GM12878 (cell line): ENCODE data around the gene CNOT6L. TPM values are rescaled to one million over a fixed set of nuclear protein-coding genes. Genes with fewer than 3 reads are reported as not detected.

Source experiments
- ATAC-seq: fragments of 200-7000 bp; cut with Tn5 transposase; 3 replicates; pipeline ENCODE4 v1.9.1; 2020; ENCODE audit warnings: mild to moderate bottlenecking, moderate library complexity
- BruUV-seq: library from RNA; stranded (reverse); fragments of 400-500 nt; replicated peaks from 2 replicates; lab custom pipeline; 2021; lab: Mats Ljungman, UMichigan
- CTCF ChIA-PET: fragments of 300-600 bp; sonication (Branson Sonifier 250); formaldehyde crosslinking; extraction: SDS; loops from one replicate; lab custom pipeline; 2021; ENCODE audit warnings: inconsistent platforms; lab: Yijun Ruan, JAX
- POLR2A ChIA-PET: fragments of 350-600 bp; formaldehyde crosslinking; extraction: SDS; loops from one replicate; lab custom pipeline; 2021; ENCODE audit warnings: inconsistent platforms; lab: Charles Lee
- RAD21 ChIA-PET: fragments of 300-600 bp; sonication (Branson Sonifier 250); formaldehyde crosslinking; loops from one replicate; lab custom pipeline; 2023; ENCODE audit warnings: antibody characterized with exemption; ENCODE audit not compliant: unreplicated experiment; lab: Charles Lee
- SMC1A ChIA-PET: fragments of 300-600 bp; sonication (Branson Sonifier 250); formaldehyde crosslinking; loops from one replicate; lab custom pipeline; 2023; ENCODE audit not compliant: unreplicated experiment, uncharacterized antibody; lab: Charles Lee
- DNase-seq: peaks from one replicate; pipeline ENCODE4 v3.0.0-alpha.2; 2011; ENCODE audit warnings: low read depth, low spot score
- FAIRE-seq: peaks from 3 replicates; lab custom pipeline; 2011; peaks lifted over from hg19 to GRCh38; lab: Jason Lieb, UNC
- H2AFZ ChIP-seq: 2 replicates; pipeline ENCODE4 v1.6.0; 2011; ENCODE audit warnings: low read depth, low read length, control low read depth; ENCODE audit not compliant: control insufficient read depth
- H3K27ac ChIP-seq: 2 replicates; pipeline ENCODE4 v1.5.1; 2011; ENCODE audit warnings: control low read depth; ENCODE audit not compliant: control insufficient read depth, insufficient read depth
- H3K27me3 ChIP-seq, 2 experiments: replicated peaks in 1 of 2; 2 replicates each; pipeline versions ENCODE4 v1.6.0 to v1.6.1; 2011; ENCODE audit warnings: low read length in 1 of 2; ENCODE audit not compliant: control insufficient read depth in 2 of 2, insufficient read depth in 2 of 2
- H3K36me3 ChIP-seq, 2 experiments: 2 replicates each; pipeline ENCODE4 v1.5.1; 2011; ENCODE audit warnings: low read length in 1 of 2; ENCODE audit not compliant: control insufficient read depth in 2 of 2, insufficient read depth in 2 of 2
- H3K4me1 ChIP-seq: 2 replicates; pipeline ENCODE4 v1.6.1; 2011; ENCODE audit warnings: mild to moderate bottlenecking, low read length, moderate library complexity, mixed read lengths; ENCODE audit not compliant: control insufficient read depth, insufficient read depth
- H3K4me2 ChIP-seq: 2 replicates; pipeline ENCODE4 v1.6.0; 2011; ENCODE audit warnings: control low read depth; ENCODE audit not compliant: control insufficient read depth, insufficient read depth
- H3K4me3 ChIP-seq: fragments of 200-600 bp; sonication (generic); 2 replicates; pipeline ENCODE4 v1.5.1; 2016
- H3K79me2 ChIP-seq: 2 replicates; pipeline ENCODE4 v1.6.0; 2011; ENCODE audit warnings: low read length; ENCODE audit not compliant: control insufficient read depth, insufficient read depth
- H3K9ac ChIP-seq: 2 replicates; pipeline ENCODE4 v1.8.0; 2011; ENCODE audit warnings: low read length, control low read depth, mixed read lengths; ENCODE audit not compliant: control insufficient read depth, insufficient read depth
- H3K9me3 ChIP-seq: replicated peaks from 3 replicates; pipeline ENCODE4 v1.5.1; 2011; ENCODE audit warnings: mild to moderate bottlenecking, low read length; ENCODE audit not compliant: control insufficient read depth, insufficient read depth
- H4K20me1 ChIP-seq: 2 replicates; pipeline ENCODE4 v1.6.0; 2011; ENCODE audit not compliant: control insufficient read depth, insufficient read depth
- CEBPB ChIP-seq, 2 experiments: fragments of 150-350 bp in 1 of 2; IDR thresholded peaks; 2 replicates each; pipeline ENCODE4 v1.6.1; 2012 to 2014; ENCODE audit warnings: low read depth in 2 of 2, low read length in 2 of 2, borderline replicate concordance in 1 of 2, inconsistent platforms in 1 of 2
- CHD4 ChIP-seq: fragments of 200-600 bp; sonication (generic); IDR thresholded peaks from 2 replicates; pipeline ENCODE4 v1.6.1; 2016; ENCODE audit warnings: mild to moderate bottlenecking
- CUX1 ChIP-seq: IDR thresholded peaks from 2 replicates; pipeline ENCODE4 v1.6.1; 2012; ENCODE audit warnings: improper control_type of control experiment, low read depth, low read length; ENCODE audit not compliant: insufficient replicate concordance
- RUNX3 ChIP-seq: IDR thresholded peaks from 2 replicates; pipeline ENCODE4 v1.6.1; 2012; ENCODE audit warnings: low read length, inconsistent platforms
- ZNF687 ChIP-seq: fragments of 450-650 bp; IDR thresholded peaks from 2 replicates; pipeline ENCODE4 v1.6.1; 2017; ENCODE audit warnings: mild to moderate bottlenecking, moderate library complexity
- WGBS: methylation state at CpG from one replicate; pipeline ENCODE4 v1.1.6; 2016; ENCODE audit warnings: low lambda C conversion rate; ENCODE audit not compliant: insufficient replicate concordance, insufficient coverage; ENCODE audit errors: missing lambda C conversion rate; 5-methylcytosine and 5-hydroxymethylcytosine counted together
- in situ Hi-C: fragments of 300-500 bp; cut with MboI; formaldehyde crosslinking; loops from 9 replicates; pipeline ENCODE4 v1.14.3; 2018; ENCODE audit warnings: mixed read lengths
- intact Hi-C: fragments of 100-400 bp; cut with micrococcal nuclease; formaldehyde crosslinking; loops from one replicate; pipeline ENCODE4 v1.14.2; 2022; ENCODE audit not compliant: unreplicated experiment
- polyA plus RNA-seq, 11 experiments: library from polyadenylated mRNA; depleted of rRNA in 4 of 11; unstranded in 6 of 11; stranded (reverse) in 5 of 11; fragments of >200 nt; fragmentation: Nextera tagmentation in 4 of 11; fragmentation: Illumina TruSeq in 1 of 11; extraction: Ambion mirVana in 4 of 11; extraction: Trizol in 1 of 11; gene quantifications; 1 replicate in 1 of 11; 2 replicates in 10 of 11; pipeline versions ENCODE4 v1.2.1 to v1.2.3, GENCODE V29; 2011 to 2016; ENCODE audit warnings: inconsistent platforms in 2 of 11, missing spikeins in 2 of 11, low read depth in 1 of 11
- total RNA-seq, 4 experiments: library from RNA; depleted of rRNA in 3 of 4; stranded (reverse); fragments of >200 nt in 3 of 4; fragmentation: Illumina TruSeq in 1 of 4; extraction: Trizol in 1 of 4; gene quantifications; 2 replicates each; pipeline versions ENCODE4 v1.2.1 to v1.2.3, GENCODE V29; 2013 to 2021

The CNOT6L gene
- total and polyA plus RNA-seq, 10 of the 15 experiments (the other 5 are each of a cell fraction or from before 2014, with no cell fraction given): 1.1 to 10.0 (median 3.0) TPM

GRCh38 chr4:77751764-77752163 is 67.4 kb downstream of the CNOT6L start (continued):
- TF ChIP-seq ZNF687: no peak

GRCh38 chr4:77745792-77746191 is 73.4 kb downstream of the CNOT6L start:
- no peak overlapping the region for H3K4me3 ChIP-seq
- POLR2A ChIA-PET: no interaction called here
- H3K9ac ChIP-seq: no peak overlapping the region
- RAD21 ChIA-PET: no interaction called here
- TF ChIP-seq RUNX3 (no peak), CUX1 (no peak), CEBPB (IDR thresholded peaks at IDR 0.05; ENCODE audit: borderline replicate concordance in 1 of 2, low read depth in 2 of 2, low read length in 2 of 2) (no peak), CHD4 (no peak)
- TF ChIP-seq, all 136 proteins: peak for 0
- Histone ChIP-seq H3K79me2 (no peaks in the 10 kb centered on the region), H3K4me1 (no peaks in the 10 kb centered on the region), H3K4me2 (no peak overlapping the region), H3K27me3 (no peaks in the 10 kb centered on the region), H3K27ac (no peak overlapping the region), H3K9me3 (no peaks in the 10 kb centered on the region; the same call in 2 of the 3 replicates), H2AFZ (no peak overlapping the region), H4K20me1 (no peaks in the 10 kb centered on the region), H3K36me3 (no peaks in the 10 kb centered on the region; a peak in 1 of 4 replicates)
- ATAC-seq (no peak), DNase-seq (no peak), FAIRE-seq (peak; percentile 27)
- 52% methylated on average over 2 of the region's 2 CpGs for WGBS
- CTCF ChIA-PET: interaction anchor here (0.6 kb wide), 1 partner anchor 1335 kb away, joined by 3 read pairs; no protein-coding TSS in a partner anchor
- in situ Hi-C loops: no loop called here
- intact Hi-C loops: no loop called here
- SMC1A ChIA-PET: no interaction called here
- no TSS peak for BruUV-seq
